Measurements from ENCODE around the gene GAS6. TPM values are rescaled to one million over a fixed set of nuclear protein-coding genes. Genes with fewer than 3 reads are reported as not detected.
"Not testable (repeated sequence)": the region's sequence is repeated elsewhere in the genome, so short reads cannot be mapped to it uniquely, and the experiment has no call there.

Gene GAS6
- polyA plus RNA-seq, 1 donor from 2014 or later: 52.4 TPM

- H3K9me3 ChIP-seq (ENCODE audit: low read length): no peaks in the 10 kb centered on the region
- no peak overlapping the region for H2AFZ ChIP-seq (ENCODE audit: low read depth, low read length)
- no peak overlapping the region for H3K4me2 ChIP-seq (ENCODE audit: low read length)
- H3K27ac ChIP-seq (ENCODE audit: low read length): no peak overlapping the region
- no peak overlapping the region for H3K9ac ChIP-seq (ENCODE audit: low read length)
- no peaks in the 10 kb centered on the region for H3K27me3 ChIP-seq (ENCODE audit: insufficient read depth, low read depth, low read length)
- no peaks in the 10 kb centered on the region for H4K20me1 ChIP-seq (ENCODE audit: insufficient read depth)
- no peaks in the 10 kb centered on the region for H3K9me2 ChIP-seq (ENCODE audit: insufficient read depth, low read length)
- no peak overlapping the region for H3K4me3 ChIP-seq (ENCODE audit: low read length)
- H3K79me2 ChIP-seq (replicated peaks; ENCODE audit: insufficient read depth, low read length): no peaks in the 10 kb centered on the region
- no peaks in the 10 kb centered on the region for H3F3A ChIP-seq (ENCODE audit: insufficient read depth, low read length, poor library complexity, severe bottlenecking)
- H3K36me3 ChIP-seq (ENCODE audit: insufficient read depth, low read length): no peaks in the 10 kb centered on the region
- no peak for TF ChIP-seq EZH2 (IDR thresholded peaks at IDR 0.05; ENCODE audit: borderline replicate concordance, insufficient read depth, low read length, poor library complexity, severe bottlenecking)
- no peak for TF ChIP-seq MXI1 (conservative IDR thresholded peaks at IDR 0.05; ENCODE audit: poor library complexity, severe bottlenecking)
- TF ChIP-seq EP300 (conservative IDR thresholded peaks at IDR 0.05; ENCODE audit: poor library complexity, severe bottlenecking): no peak
- TF ChIP-seq RAD21 (conservative IDR thresholded peaks at IDR 0.05): no peak
- TF ChIP-seq SMC3 (conservative IDR thresholded peaks at IDR 0.05; ENCODE audit: poor library complexity): no peak
These were observed 72.7 kb downstream of the GAS6 start for GRCh38 chr13:113791226-113791625.

- H2AFZ ChIP-seq (ENCODE audit: low read depth, low read length); H3F3A ChIP-seq (ENCODE audit: insufficient read depth, low read length, poor library complexity, severe bottlenecking): not testable (repeated sequence)
These were observed 73.9 kb downstream of the GAS6 start for GRCh38 chr13:113789931-113790330.

GRCh38 chr13:113789167-113789566 is 74.7 kb downstream of the GAS6 start:
- Histone ChIP-seq H3K79me2 (replicated peaks; ENCODE audit: insufficient read depth, low read length) (no peaks in the 10 kb centered on the region), H4K20me1 (ENCODE audit: insufficient read depth) (no peaks in the 10 kb centered on the region), H2AFZ (ENCODE audit: low read depth, low read length) (no peak overlapping the region), H3K27me3 (ENCODE audit: insufficient read depth, low read depth, low read length) (no peaks in the 10 kb centered on the region), H3K36me3 (ENCODE audit: insufficient read depth, low read length) (no peaks in the 10 kb centered on the region), H3K9ac (ENCODE audit: low read length) (no peak overlapping the region), H3K4me2 (ENCODE audit: low read length) (no peak overlapping the region), H3K9me2 (ENCODE audit: insufficient read depth, low read length) (no peaks in the 10 kb centered on the region), H3K27ac (ENCODE audit: low read length) (no peak overlapping the region), H3F3A (ENCODE audit: insufficient read depth, low read length, poor library complexity, severe bottlenecking) (no peaks in the 10 kb centered on the region), H3K4me3 (ENCODE audit: low read length) (no peak overlapping the region), H3K9me3 (ENCODE audit: low read length) (no peaks in the 10 kb centered on the region)
- TF ChIP-seq CTCF (IDR thresholded peaks at IDR 0.05; ENCODE audit: poor library complexity, severe bottlenecking) (no peak), SMC3 (conservative IDR thresholded peaks at IDR 0.05; ENCODE audit: poor library complexity) (no peak), TAF1 (IDR thresholded peaks at IDR 0.05; ENCODE audit: low read depth) (no peak), POLR2AphosphoS5 (IDR thresholded peaks at IDR 0.05) (no peak), RAD21 (conservative IDR thresholded peaks at IDR 0.05) (no peak), EP300 (conservative IDR thresholded peaks at IDR 0.05; ENCODE audit: poor library complexity, severe bottlenecking) (no peak), EZH2 (IDR thresholded peaks at IDR 0.05; ENCODE audit: borderline replicate concordance, insufficient read depth, low read length, poor library complexity, severe bottlenecking) (no peak), REST (IDR thresholded peaks at IDR 0.05; ENCODE audit: borderline replicate concordance) (no peak), MXI1 (conservative IDR thresholded peaks at IDR 0.05; ENCODE audit: poor library complexity, severe bottlenecking) (no peak)

More at GRCh38 chr13:113789931-113790330, 73.9 kb downstream of the GAS6 start:
- not testable (repeated sequence) for H3K27me3 ChIP-seq (ENCODE audit: insufficient read depth, low read depth, low read length); H3K36me3 ChIP-seq (ENCODE audit: insufficient read depth, low read length); H3K4me2 ChIP-seq (ENCODE audit: low read length); H3K4me3 ChIP-seq (ENCODE audit: low read length); H3K9ac ChIP-seq (ENCODE audit: low read length); H3K9me3 ChIP-seq (ENCODE audit: low read length); H3K9me2 ChIP-seq (ENCODE audit: insufficient read depth, low read length); H3K27ac ChIP-seq (ENCODE audit: low read length); H3K79me2 ChIP-seq (replicated peaks; ENCODE audit: insufficient read depth, low read length); H4K20me1 ChIP-seq (ENCODE audit: insufficient read depth)
